NCI-H2029 (cell line): Measurements from ENCODE around the gene TMEM164.
A peak's percentile ranks its signal among the peaks of the same experiment; 100 is the strongest.
"Not testable (repeated sequence)": the region's sequence is repeated elsewhere in the genome, so short reads cannot be mapped to it uniquely, and the experiment has no call there.

Source experiments
- DNase-seq: peaks from one replicate; lab custom pipeline; 2025; lab: John Stamatoyannopoulos, UW

TMEM164 gene

GRCh38 chrX:110132450-110133114, 129.7 kb downstream of the TMEM164 start:
- no peak for DNase-seq

- no peak for DNase-seq
Measured at GRCh38 chrX:110133735-110134370, 130.9 kb downstream of the TMEM164 start.

GRCh38 chrX:110135618-110136017, 132.7 kb downstream of the TMEM164 start:
- no peak for DNase-seq

GRCh38 chrX:110136136-110136535, 133.2 kb downstream of the TMEM164 start:
- DNase-seq = no peak

- DNase-seq = no peak
Measured at GRCh38 chrX:110138557-110138956, 135.6 kb downstream of the TMEM164 start.

GRCh38 chrX:110139172-110139571, 136.3 kb downstream of the TMEM164 start:
- DNase-seq = no peak

- DNase-seq = no peak
Measured at GRCh38 chrX:110142096-110142495, 139.2 kb downstream of the TMEM164 start.

GRCh38 chrX:110143454-110144210, 140.7 kb downstream of the TMEM164 start:
- DNase-seq = no peak

DNA sequence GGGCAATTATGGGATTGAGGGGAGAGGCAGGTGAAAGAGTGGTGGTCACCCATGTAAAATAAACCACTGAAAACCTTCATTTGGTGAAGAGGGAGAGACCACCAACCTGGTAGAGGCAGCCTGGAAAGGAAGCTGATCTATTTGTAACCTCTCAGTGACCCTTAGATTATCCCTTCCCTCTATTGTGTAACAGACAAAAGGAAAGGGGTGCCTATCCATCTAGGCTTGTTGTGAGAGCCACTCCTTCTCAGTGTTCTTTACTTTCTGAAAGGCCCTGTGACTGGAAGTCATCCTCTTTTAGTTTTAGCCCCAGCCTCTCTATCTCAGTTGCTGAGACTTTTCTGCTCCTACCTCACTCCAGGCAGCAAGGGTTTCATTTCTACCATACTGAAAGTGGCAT, 142.4 kb downstream of the TMEM164 start:
- DNase-seq = no peak

GRCh38 chrX:110145854-110146253, 142.9 kb downstream of the TMEM164 start:
- no peak for DNase-seq

GRCh38 chrX:110146521-110146920, 143.6 kb downstream of the TMEM164 start:
- DNase-seq = no peak

DNA sequence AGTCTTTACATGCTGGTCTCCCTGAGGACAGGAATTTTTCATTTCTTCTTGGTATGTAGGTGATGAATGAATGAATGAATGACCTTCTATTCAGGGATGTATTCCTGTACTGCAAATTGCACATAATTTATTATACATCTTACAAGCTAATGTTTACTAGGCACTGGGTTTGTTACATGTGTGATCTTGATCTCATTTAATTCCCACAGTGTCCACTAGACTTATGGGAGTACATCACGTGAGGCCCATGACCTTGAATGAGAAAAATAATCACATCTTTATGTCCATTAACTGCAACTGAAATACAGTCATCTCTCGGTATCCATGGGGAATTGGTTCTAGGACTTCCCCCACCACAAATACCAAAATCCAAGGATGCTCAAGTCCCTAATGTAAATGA, 150.3 kb downstream of the TMEM164 start:
- no peak for DNase-seq

GRCh38 chrX:110153896-110154295, 151.0 kb downstream of the TMEM164 start:
- DNase-seq = no peak

GRCh38 chrX:110154328-110154727, 151.4 kb downstream of the TMEM164 start:
- not testable (repeated sequence) for DNase-seq

- DNase-seq = no peak
Measured at GRCh38 chrX:110155759-110156158, 152.8 kb downstream of the TMEM164 start.

GRCh38 chrX:110156167-110156754, 153.3 kb downstream of the TMEM164 start:
- DNase-seq = peak; percentile 1

- DNase-seq = no peak
Measured at GRCh38 chrX:110157444-110157843, 154.5 kb downstream of the TMEM164 start.

DNA sequence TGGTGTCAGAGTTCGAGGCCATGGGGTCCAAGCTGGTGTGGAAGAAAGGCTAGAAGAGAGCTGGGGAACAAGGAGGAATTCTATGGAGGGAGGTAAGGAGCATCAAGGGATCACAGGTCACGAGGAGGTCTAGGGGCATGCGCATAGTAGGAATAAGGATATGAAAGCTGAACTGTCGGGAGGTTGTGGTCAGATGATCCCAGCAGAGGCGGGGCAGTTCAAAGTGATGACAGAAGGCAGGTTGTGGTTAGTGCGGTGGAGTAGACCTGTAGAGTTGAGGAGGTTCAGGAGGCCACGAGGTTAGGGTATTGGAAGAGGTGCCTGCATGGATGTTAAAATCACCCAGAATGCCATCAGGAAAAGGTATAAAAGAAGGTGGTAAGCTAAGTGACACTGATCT, 156.3 kb downstream of the TMEM164 start:
- DNase-seq = no peak

DNA sequence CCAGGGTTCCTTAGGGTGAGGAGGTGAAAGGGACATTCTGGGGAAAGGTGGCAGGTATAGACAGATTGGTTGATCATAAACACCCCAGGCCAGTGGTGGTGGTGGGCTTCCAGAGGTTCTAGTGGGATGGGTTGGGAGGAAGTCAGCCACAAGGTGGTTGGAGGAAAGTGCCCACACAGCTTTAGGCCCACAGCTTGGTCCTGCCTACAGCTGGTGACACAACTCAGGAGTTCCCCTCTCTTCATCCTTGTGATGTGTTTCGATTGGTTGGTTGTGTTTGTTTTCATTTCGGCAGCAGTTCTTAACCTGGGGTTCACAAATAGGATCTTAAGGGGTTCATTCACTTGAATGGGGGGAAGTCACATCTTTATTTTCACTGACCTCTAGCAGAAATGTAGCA, 157.0 kb downstream of the TMEM164 start:
- no peak for DNase-seq

DNA sequence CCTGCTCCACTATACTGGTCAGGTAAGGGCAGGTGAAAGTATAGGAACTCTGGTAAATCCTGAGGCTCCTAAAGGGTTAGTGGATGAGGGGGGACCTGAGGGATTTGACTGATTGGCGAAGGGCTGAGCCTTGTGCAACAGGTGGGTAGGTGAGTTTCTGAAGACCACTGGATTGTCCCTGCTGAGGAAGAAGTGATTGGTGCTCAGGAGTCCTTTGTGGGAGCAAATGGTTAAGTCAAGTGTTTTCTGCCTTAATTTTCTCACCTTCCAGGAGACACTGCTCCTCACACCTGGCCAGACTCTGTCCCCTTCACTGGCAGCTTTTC, 158.4 kb downstream of the TMEM164 start:
- no peak for DNase-seq

DNA sequence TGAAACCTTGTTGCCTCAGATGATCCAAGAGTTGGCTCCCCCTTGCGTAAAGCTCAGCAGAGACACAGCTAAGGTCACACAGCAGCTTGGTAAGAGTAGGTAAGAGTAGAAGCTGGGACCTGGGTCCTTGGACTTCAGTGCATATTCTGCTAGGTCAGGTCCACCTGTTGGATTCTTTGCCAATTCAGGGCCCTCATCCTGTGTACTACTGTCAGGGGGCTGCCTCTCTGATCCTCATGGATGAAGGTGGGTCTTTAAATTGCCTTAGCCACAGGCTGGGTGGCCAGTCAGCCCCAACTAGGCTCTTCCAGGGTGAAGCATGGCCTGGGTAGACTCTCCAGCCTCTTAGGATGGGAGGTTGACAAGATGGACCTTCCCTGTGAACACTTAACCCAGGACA, 159.2 kb downstream of the TMEM164 start:
- no peak for DNase-seq

DNA sequence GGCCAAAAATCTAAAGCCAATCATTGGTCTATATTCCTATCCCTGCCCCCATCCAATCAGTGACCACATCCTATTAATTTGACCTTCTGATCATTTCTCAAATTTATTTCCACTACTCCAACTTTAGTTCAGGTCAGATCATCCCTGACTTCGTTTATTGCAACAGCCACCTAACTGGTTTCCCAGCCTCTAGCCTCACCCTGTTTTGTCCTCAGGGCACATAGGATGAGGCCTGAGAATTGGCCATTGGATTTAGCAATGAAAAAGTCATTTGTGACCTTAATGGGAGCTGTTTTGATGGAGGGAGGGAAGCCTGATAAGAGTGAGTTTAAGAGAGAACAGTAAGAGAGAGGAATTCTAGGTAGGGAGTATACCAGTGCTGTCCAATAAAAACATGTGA, 160.0 kb downstream of the TMEM164 start:
- no peak for DNase-seq

DNA sequence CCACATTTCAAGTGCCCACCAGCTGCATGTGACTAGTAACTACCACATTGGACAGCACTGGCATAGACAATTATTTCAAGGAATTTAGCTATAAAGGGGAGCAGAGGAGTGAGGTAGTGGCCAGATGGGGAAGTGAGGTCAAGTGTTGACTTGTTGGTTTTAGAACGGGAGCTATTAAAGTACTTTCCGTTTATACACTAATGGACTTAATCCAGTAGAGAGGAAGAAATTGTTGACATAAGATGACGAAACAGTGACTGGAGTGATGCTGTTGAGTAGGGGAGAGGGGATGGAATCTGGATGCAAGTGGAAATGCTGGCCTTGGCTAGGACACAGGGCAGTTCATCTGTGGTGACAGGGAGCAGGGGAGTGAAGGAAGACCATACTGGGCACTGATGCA, 160.6 kb downstream of the TMEM164 start:
- DNase-seq = no peak
